Esophagus muscularis mucosa (tissue), 3 donors: ENCODE results near the gene UNC119B.

Source experiments
- EP300 ChIP-seq: sonication (generic); formaldehyde crosslinking; IDR thresholded peaks from one replicate; pipeline ENCODE4 v1.6.1; 2017; ENCODE audit warnings: antibody characterized with exemption
- TF ChIP-seq, protein P1 (sequence below), 3 experiments: fragments of 200-600 bp in 2 of 3; fragments of 450-650 bp in 1 of 3; sonication (generic) in 2 of 3; IDR thresholded peaks; one replicate each; pipeline ENCODE4 v1.5.1; 2017 to 2019; ENCODE audit warnings: antibody characterized with exemption in 3 of 3, mild to moderate bottlenecking in 2 of 3, moderate library complexity in 1 of 3

DNA sequence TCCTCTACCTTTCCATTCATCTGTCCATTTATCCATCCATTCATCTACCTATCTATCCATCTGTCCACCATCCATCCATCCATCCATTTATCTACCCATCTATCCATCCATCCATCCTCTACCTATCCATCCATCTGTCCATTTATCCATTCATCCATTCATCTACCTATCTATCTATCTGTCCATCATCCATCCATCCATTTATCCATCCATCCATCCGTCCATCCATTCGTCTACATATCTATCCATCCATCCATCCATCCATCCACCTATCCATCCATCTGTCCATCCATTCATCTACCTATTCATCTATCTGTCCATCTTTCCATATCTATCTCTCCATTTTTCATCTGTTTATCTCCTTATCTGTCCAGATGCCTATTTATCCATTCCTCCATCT, 48.8 kb upstream of the UNC119B start:
- TF ChIP-seq EP300: no peak
- TF ChIP-seq, protein P1, sequence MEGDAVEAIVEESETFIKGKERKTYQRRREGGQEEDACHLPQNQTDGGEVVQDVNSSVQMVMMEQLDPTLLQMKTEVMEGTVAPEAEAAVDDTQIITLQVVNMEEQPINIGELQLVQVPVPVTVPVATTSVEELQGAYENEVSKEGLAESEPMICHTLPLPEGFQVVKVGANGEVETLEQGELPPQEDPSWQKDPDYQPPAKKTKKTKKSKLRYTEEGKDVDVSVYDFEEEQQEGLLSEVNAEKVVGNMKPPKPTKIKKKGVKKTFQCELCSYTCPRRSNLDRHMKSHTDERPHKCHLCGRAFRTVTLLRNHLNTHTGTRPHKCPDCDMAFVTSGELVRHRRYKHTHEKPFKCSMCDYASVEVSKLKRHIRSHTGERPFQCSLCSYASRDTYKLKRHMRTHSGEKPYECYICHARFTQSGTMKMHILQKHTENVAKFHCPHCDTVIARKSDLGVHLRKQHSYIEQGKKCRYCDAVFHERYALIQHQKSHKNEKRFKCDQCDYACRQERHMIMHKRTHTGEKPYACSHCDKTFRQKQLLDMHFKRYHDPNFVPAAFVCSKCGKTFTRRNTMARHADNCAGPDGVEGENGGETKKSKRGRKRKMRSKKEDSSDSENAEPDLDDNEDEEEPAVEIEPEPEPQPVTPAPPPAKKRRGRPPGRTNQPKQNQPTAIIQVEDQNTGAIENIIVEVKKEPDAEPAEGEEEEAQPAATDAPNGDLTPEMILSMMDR (IDR thresholded peaks at IDR 0.05): no peak
